ENCODE results near the gene THOP1.

Gene THOP1

DNA sequence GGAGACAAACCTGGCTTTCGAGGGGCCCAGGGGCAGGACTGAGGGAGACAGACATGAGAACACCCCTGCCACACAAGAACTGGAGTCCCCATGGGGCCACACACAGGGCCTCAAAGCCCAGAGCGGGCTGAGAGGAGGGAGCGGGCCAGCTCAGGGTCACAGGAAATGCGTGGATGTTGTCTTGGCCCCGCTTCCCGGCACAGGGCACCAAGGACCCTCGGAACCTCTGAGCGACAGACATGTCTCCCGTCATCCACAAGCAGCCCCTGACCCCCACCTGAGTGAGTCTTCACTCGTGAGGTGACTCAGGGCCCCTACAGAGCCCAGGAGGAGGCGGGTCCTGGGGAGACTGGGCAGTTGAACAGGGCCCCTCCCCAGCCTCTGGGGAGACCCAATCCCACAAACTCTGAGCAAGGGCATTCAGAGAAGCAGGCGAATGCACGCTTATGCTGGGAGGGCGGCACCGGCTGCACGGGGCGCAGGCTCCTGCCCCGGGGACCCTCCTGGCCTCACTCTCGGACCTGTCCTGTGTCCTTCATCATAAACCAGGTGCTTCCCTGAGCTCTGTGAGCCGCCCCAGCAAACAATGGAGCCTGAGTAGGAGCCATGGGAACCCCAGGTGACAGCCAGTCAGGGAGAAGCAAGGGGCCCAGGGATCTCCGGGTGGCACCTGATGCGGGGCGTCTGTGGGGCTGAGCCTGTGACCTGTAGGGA lies 22.4 kb upstream of the THOP1 start:
- DNase-seq (ENCODE audit: low read depth in 2 of 2), result no peak

DNA sequence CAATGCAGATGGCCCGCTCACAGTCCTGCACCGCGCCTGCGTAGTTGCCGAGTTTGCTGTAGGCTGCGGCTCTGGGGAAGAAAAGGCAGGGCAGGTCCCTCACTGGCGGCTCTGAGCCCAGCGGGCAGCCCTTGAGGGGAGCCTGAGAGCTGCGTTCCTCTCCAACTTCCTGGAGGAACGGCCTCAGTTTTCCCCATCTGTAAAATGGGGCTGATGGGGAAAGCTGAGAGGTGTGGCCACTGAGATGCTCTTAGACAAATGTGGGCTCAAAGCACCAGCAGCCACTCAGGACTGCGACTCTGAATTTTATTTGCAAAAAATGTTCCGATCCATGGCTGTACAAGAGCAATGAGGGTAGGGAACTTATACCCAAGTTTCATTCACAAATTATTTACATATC lies 21.6 kb upstream of the THOP1 start:
- no peak for DNase-seq (ENCODE audit: low read depth in 2 of 2)

DNA sequence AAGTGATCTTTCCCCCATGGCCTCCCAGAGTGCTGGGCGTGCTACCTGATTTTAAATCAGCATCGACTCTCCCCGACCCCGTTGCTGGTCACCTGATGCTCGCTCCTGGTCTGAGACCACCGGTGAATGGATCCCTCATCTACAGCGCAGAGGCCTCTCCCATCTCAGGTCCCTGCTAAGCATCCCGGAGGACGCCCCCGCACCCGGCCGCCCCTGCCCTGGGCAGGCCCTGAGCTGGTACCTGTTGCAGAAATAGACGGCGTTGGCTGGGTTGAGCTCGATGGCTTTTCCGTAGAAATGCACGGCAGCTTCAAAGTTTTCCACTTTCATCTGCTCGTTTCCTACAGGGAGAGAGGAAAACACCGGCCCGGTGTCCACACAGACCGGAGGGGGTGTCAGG lies 20.4 kb upstream of the THOP1 start:
- DNase-seq (ENCODE audit: low read depth in 2 of 2), result no peak

- no peak for DNase-seq (ENCODE audit: low read depth in 2 of 2)
Measured at GRCh38 chr19:2765376-2765775, 19.9 kb upstream of the THOP1 start.

GRCh38 chr19:2766594-2767372 lies 18.5 kb upstream of the THOP1 start:
- no peak for DNase-seq (ENCODE audit: low read depth in 2 of 2)

DNA sequence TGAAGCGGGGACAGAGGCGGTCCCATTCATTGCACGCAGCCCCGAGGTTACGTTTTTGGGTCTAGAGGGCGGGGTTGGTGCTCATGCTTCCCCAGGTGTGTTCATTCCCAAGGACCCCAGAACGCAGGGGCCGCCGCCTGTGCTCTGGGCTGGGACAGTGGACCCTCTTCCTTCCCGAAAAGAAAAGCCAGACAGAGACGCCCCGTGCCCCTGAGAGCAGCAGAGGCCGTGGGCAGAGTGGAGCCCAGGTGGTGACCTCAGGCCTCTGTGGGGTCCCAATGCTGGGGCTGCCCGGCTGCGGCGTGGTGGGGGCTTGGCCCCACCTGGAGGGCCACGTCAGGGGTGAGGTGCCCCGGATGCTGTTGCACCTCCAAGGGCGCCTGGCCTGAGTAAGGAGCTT lies 17.6 kb upstream of the THOP1 start:
- DNase-seq (ENCODE audit: low read depth in 2 of 2), result no peak

GRCh38 chr19:2768365-2769132 lies 16.8 kb upstream of the THOP1 start:
- DNase-seq (ENCODE audit: low read depth in 2 of 2), result no peak

DNA sequence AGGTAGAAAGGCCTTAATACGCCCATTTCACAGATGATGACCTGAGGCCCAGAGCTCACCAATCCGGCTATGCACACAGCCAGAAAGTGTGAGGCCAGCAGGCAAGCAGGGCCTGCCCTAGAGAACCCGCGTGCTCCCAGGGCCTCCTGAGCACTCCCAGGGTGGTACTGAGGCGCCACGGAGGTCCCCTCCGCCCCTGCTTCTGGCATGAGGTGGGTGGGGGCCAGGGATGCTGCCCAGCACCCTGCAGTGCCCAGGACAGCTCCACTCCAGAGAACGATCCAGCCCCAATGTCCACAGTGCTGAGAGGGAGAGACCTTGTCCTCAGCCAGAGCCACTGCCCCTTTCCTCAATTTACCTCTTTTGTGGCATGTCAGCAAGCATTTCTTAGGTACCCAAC lies 16.1 kb upstream of the THOP1 start:
- DNase-seq (ENCODE audit: low read depth in 2 of 2), result no peak

GRCh38 chr19:2770055-2771013 lies 15.0 kb upstream of the THOP1 start:
- no peak for DNase-seq (ENCODE audit: low read depth in 2 of 2)

DNA sequence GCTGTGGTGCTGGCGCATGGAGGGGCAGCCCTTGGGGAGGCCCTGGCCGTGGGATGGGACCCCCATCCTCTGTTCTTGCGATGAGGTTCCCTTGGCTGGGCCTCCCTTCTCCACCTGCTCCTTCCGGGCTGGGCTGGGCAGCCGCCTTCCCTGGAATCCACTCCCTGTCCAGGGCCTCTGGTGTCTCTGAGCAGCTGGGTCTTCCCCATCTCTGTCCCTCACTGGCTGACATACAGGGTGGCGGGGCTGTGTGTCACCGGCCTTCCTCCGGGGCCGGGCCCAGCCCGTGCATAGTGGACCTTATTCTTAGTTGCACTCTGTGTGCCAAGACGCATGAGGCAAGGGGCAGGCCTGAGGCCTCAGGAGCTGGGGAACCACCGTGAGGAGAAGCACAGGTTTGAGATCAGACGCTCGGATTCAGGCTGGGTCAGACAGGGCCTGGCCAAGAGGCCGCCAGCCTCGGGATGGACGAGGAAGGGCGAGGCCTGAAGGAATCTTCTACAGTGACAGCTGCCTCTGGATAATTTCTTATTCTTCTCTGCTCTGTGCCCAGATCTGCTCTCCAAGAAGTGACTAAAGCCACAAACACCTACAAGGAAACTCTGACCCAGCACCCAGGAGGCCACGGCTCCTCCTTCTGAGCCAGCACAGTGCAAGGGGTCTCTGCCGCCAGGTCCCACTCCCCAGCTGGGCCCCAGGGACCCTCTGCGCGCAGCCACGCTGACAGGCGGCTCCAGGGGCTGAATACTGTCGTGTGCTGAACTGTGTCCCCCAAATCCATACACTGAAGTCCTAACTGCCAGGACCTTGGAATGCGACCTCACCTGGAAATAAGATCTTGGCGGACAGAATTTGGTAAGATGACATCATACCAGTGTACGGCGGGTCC lies 13.3 kb upstream of the THOP1 start:
- no peak for DNase-seq (ENCODE audit: low read depth in 2 of 2)

- DNase-seq (ENCODE audit: low read depth in 2 of 2), result no peak
Measured at GRCh38 chr19:2774083-2774679, 11.1 kb upstream of the THOP1 start.

- no peak for DNase-seq (ENCODE audit: low read depth in 2 of 2)
Measured at GRCh38 chr19:2774953-2775555, 10.2 kb upstream of the THOP1 start.

DNA sequence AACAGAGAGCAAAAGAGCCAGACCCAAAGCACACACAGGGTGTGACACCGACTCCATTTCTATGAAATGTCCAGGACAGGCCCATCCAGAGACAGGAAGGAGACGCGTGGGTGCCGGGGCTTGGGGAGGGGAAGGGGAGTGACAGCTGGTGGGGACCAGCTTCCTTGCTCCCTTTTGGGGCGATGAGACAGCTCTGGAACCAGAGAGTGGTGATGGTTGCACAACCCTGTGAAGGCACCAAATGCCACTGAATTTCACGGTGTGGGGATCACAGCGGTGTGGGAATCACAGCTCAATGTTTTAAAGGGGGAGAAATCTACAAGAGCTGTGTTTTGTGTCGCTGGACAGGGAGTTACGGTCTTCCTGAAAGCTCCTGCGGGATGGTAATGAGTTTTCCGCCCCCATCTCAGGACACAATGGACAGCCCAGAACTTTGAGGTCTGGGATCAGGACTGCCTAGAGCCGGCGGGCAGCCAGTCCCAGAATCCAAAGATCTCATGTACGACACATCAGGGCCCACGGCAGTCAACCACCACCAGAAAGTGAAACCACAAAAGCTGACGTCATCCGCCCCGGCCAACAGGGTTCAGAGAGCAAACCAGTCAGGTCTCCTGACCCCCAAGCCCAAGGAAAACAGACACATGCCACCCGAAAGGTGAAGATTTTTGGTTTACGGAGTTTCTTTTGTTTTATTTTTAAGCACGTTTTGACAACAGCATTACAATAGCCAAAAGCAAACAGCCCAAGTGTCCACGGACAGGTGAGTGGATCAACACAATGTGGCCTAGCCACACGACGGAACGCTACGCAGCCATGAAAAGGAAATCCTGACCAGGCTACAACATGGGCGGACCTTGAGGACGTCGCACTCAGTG lies 9.5 kb upstream of the THOP1 start:
- peak; percentile 49 to 60 for DNase-seq (ENCODE audit: low read depth in 2 of 2)

DNA sequence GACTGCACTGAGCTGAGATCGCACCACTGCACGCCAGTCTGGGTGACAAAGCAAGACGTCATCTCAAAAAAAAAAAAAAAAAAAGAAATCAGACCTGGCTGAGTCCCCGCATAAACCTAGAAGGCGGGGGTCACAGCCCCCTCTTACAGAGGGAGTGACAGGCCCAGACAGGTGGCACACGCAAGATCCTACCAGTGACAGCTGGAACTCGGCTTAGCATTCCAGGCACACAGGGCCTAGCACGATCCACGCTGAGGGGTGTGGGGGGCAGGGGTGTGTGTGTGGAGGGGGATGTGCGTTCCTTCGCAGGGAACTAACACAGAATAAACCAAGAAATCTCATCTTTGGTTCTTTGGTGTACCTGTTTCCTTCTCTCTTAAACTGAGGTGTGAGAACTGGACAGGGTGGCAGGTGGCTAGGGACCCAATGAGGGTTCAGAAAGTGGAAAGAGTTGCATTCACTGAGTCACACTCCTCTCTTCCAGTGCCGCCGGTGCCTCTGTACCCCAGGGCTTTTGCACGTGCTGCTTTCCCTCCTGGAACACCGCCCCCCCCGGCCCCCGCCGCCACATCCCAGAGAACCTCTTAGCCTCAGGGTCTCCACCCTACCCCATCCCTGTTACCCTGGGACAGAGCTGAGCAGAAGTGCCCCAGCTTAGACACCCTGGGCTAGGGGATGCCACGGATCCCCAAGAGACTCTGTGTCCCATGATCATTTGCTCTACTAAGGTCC lies 7.2 kb upstream of the THOP1 start:
- no peak for DNase-seq (ENCODE audit: low read depth in 2 of 2)

DNA sequence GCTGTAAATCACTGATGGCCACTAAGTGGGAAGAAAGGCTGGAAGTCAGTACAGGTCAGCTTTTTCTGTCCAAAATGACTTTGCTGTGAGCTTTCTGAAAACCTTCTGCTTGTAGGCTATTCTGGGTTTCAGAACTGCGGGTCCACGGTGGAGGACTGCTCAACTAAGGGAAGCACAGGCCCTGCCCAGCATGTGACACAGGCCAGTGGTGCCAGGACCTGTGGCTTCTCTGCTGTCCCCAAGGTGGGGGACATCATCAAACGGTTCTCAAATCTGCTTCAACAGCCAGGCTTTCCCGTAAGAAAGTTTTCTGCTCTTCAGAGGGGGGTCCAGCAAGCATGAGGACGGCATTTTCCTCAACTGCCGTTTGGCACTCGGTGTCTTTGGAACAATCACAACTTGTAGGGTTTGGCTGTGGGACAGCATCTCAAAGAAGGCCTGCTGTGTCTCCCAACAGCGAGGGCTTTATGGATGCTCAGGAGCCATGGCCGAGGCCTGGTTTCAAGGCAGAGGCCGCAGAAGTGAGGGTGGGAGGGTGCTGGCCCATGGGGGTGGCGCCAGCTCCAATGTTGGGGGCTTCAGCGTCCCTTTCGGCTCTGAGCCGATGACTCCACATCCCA lies 6.1 kb upstream of the THOP1 start:
- no peak for DNase-seq (ENCODE audit: low read depth in 2 of 2)

DNA sequence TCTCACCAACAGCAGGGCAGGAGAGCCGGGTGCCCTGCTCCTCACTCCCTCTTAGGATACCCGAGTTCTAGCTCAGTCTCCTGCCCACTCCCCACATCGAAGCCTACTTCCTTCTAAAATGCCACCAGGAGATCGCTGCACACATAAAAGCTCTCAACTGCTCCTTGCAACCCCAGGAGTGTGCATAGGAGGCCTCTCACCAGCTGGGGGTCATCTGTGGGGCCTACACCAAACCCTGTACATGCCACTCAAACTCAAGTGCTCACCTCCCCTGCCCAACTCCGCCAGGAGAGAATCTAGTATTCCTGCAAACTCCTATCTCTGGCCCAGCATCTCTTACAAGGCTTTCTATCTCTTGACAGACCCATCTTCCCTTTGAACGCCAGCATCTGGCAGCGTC lies 5.0 kb upstream of the THOP1 start:
- DNase-seq (ENCODE audit: low read depth in 2 of 2), result no peak

DNA sequence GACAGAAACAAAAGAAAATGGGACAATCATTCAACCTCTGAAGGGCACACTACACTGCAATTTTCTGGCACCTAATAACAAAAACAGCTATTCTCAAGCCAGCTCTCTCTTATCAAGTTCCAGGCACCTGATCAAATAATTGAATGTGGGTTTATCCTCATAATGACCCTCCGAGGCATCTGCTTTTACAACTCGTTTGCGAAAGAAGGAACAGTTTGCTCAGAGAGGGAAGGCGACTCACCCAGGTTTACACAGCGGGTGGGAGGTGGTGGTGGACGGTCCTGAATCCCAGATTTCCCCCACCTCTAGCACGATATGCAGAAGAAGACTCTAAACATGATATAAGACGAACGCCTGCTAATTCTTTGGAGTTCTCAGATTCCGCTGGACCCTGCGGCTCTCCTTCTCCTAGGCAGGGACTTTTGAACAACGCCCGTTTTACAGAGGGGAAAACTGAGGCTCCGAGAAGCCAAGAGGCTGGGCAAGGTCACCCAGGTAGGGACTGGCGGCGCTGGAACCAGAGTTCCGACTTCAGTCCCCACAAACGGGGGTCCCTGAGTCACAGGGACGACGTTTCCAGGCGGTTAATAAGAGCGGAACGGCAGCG lies 2.9 kb upstream of the THOP1 start:
- no peak for DNase-seq (ENCODE audit: low read depth in 2 of 2)
